Stomach smooth muscle (tissue), 2 donors: Measurements from ENCODE around the gene IRF2BP1.
A peak's percentile ranks its signal among the peaks of the same experiment; 100 is the strongest.

ENCODE experiments used
- H3K27ac ChIP-seq: one replicate; pipeline ENCODE4 v1.7.0; 2013; ENCODE audit warnings: mild to moderate bottlenecking, low read length, inconsistent platforms
- H3K27me3 ChIP-seq, 2 donors: one replicate each; pipeline ENCODE4 v1.7.0; 2013; ENCODE audit warnings: low read length in 2 of 2; ENCODE audit not compliant: insufficient read depth in 2 of 2, control insufficient read depth in 1 of 2
- H3K36me3 ChIP-seq, 2 donors: one replicate each; pipeline ENCODE4 v1.7.0; 2013; ENCODE audit warnings: low read length in 2 of 2; ENCODE audit not compliant: control insufficient read depth in 2 of 2, insufficient read depth in 2 of 2
- H3K4me1 ChIP-seq: one replicate; pipeline ENCODE4 v1.7.0; 2013; ENCODE audit warnings: low read length; ENCODE audit not compliant: control insufficient read depth, insufficient read depth
- H3K4me3 ChIP-seq, 2 donors: one replicate each; pipeline ENCODE4 v1.7.0; 2013; ENCODE audit warnings: low read length in 2 of 2
- H3K9ac ChIP-seq, 2 donors: one replicate each; pipeline ENCODE4 v1.7.0; 2013; ENCODE audit warnings: low read length in 2 of 2, mild to moderate bottlenecking in 1 of 2
- H3K9me3 ChIP-seq, 2 donors: one replicate each; pipeline ENCODE4 v1.7.0; 2013; ENCODE audit warnings: low read length in 2 of 2; ENCODE audit not compliant: control insufficient read depth in 2 of 2
- donor health status: healthy.
- donor health status: Pancreatic carcinoma.

The IRF2BP1 gene

GRCh38 chr19:45854167-45854778, 31.7 kb downstream of the IRF2BP1 start:
- Histone ChIP-seq H3K4me1 (no peaks in the 10 kb centered on the region), H3K36me3 (peaks cover 41 to 42% of the 10 kb centered on the region in 2 donors), H3K27me3 (no peaks in the 10 kb centered on the region), H3K9me3 (no peaks in the 10 kb centered on the region), H3K4me3 (no peak overlapping the region), H3K27ac (no peak overlapping the region), H3K9ac (no peak overlapping the region)

- Histone ChIP-seq H3K4me3 (no peak overlapping the region), H3K9me3 (no peaks in the 10 kb centered on the region), H3K27ac (no peak overlapping the region), H3K27me3 (no peaks in the 10 kb centered on the region), H3K36me3 (peaks cover 50% of the 10 kb centered on the region in 2 donors), H3K9ac (peak overlapping the region in 1 of 2 donors; percentile 36), H3K4me1 (no peaks in the 10 kb centered on the region)
These were observed 33.0 kb downstream of the IRF2BP1 start for GRCh38 chr19:45852983-45853382.

GRCh38 chr19:45852145-45852750, 33.7 kb downstream of the IRF2BP1 start:
- Histone ChIP-seq H3K9ac (no peak overlapping the region), H3K36me3 (peaks cover 56 to 57% of the 10 kb centered on the region in 2 donors), H3K4me3 (no peak overlapping the region), H3K27ac (no peak overlapping the region), H3K4me1 (no peaks in the 10 kb centered on the region), H3K27me3 (no peaks in the 10 kb centered on the region), H3K9me3 (no peaks in the 10 kb centered on the region)

GRCh38 chr19:45848922-45849321, 37.0 kb downstream of the IRF2BP1 start:
- Histone ChIP-seq H3K9me3 (no peaks in the 10 kb centered on the region), H3K27ac (no peak overlapping the region), H3K4me1 (no peaks in the 10 kb centered on the region), H3K4me3 (no peak overlapping the region), H3K36me3 (peaks cover 60 to 63% of the 10 kb centered on the region in 2 donors), H3K27me3 (no peaks in the 10 kb centered on the region), H3K9ac (no peak overlapping the region)

GRCh38 chr19:45847663-45848062, 38.3 kb downstream of the IRF2BP1 start:
- Histone ChIP-seq H3K4me1 (no peaks in the 10 kb centered on the region), H3K36me3 (peaks cover 65 to 68% of the 10 kb centered on the region in 2 donors), H3K4me3 (no peak overlapping the region)

GRCh38 chr19:45842198-45842597, 43.7 kb downstream of the IRF2BP1 start:
- H3K9me3 ChIP-seq, result no peaks in the 10 kb centered on the region
- peaks cover 51 to 56% of the 10 kb centered on the region in 2 donors for H3K36me3 ChIP-seq

More at GRCh38 chr19:45847663-45848062, 38.3 kb downstream of the IRF2BP1 start:
- H3K27ac ChIP-seq, result no peak overlapping the region
- no peak overlapping the region for H3K9ac ChIP-seq
- no peaks in the 10 kb centered on the region for H3K9me3 ChIP-seq
- H3K27me3 ChIP-seq, result no peaks in the 10 kb centered on the region

GRCh38 chr19:45834970-45835369, 51.0 kb downstream of the IRF2BP1 start:
- H3K36me3 ChIP-seq, result peaks cover 52 to 58% of the 10 kb centered on the region in 2 donors

More at GRCh38 chr19:45842198-45842597, 43.7 kb downstream of the IRF2BP1 start:
- no peak overlapping the region for H3K4me3 ChIP-seq
- no peak overlapping the region for H3K9ac ChIP-seq
- H3K27ac ChIP-seq, result no peak overlapping the region
- H3K4me1 ChIP-seq, result no peaks in the 10 kb centered on the region
- no peaks in the 10 kb centered on the region for H3K27me3 ChIP-seq

More at GRCh38 chr19:45834970-45835369, 51.0 kb downstream of the IRF2BP1 start:
- no peaks in the 10 kb centered on the region for H3K9me3 ChIP-seq
- no peaks in the 10 kb centered on the region for H3K27me3 ChIP-seq
- no peak overlapping the region for H3K27ac ChIP-seq
- H3K4me3 ChIP-seq, result no peak overlapping the region
- H3K4me1 ChIP-seq, result no peaks in the 10 kb centered on the region
- no peak overlapping the region for H3K9ac ChIP-seq
